Adrenal gland (tissue), 12 donors: ENCODE data around the gene BEND5. TPM values are rescaled to one million over a fixed set of nuclear protein-coding genes. Genes with fewer than 3 reads are reported as not detected.

Source experiments
- DNase-seq, 7 donors: peaks; one replicate each; pipeline ENCODE4 v3.0.0-alpha.2; 2019 to 2020
- H3K27ac ChIP-seq, 5 donors: fragments of 200-600 bp; sonication (generic) in 4 of 5; 1 replicate in 3 of 5; 2 replicates in 2 of 5; pipeline versions ENCODE4 v1.5.1 to v1.8.0; 2016 to 2020; ENCODE audit warnings: mild to moderate bottlenecking in 1 of 5
- H3K27me3 ChIP-seq: fragments of 200-600 bp; 2 replicates; pipeline ENCODE4 v1.8.0; 2021
- H3K36me3 ChIP-seq, 2 donors: fragments of 200-600 bp; replicated peaks in 1 of 2; 1 replicate in 1 of 2; 2 replicates in 1 of 2; pipeline versions ENCODE4 v1.5.1 to v1.8.0; 2018 to 2022
- H3K4me1 ChIP-seq, 2 donors: fragments of 200-600 bp; replicated peaks in 1 of 2; 1 replicate in 1 of 2; 2 replicates in 1 of 2; pipeline versions ENCODE4 v1.5.1 to v1.8.0; 2018 to 2021
- H3K4me3 ChIP-seq, 4 donors: fragments of 200-600 bp; sonication (generic) in 3 of 4; one replicate each; pipeline ENCODE4 v1.5.1; 2016 to 2018
- H3K9me3 ChIP-seq, 3 donors: fragments of 200-600 bp; sonication (generic) in 1 of 3; replicated peaks in 1 of 3; 1 replicate in 2 of 3; 2 replicates in 1 of 3; pipeline versions ENCODE4 v1.5.1 to v1.8.0; 2016 to 2021
- POLR2A ChIP-seq, 2 donors: fragments of 450-650 bp; IDR thresholded peaks; one replicate each; pipeline ENCODE4 v1.6.1; 2017; ENCODE audit warnings: antibody characterized with exemption in 2 of 2, mild to moderate bottlenecking in 2 of 2, moderate library complexity in 1 of 2
- WGBS, 4 donors: extraction: QIAGEN DNeasy Blood & Tissue Kit in 2 of 4; methylation state at CpG; one replicate each; pipeline versions ENCODE4 v1.1.5 to v1.1.7; 2013 to 2017; 5-methylcytosine and 5-hydroxymethylcytosine counted together
- intact Hi-C, 2 donors: fragments of 100-400 bp; cut with DNase I; formaldehyde crosslinking; loops; one replicate each; pipeline versions ENCODE4 v1.14.1 to v1.15.0; 2022 to 2023
- polyA plus RNA-seq, 3 donors: library from polyadenylated mRNA; stranded (reverse); fragments of 200-250 nt in 2 of 3; fragments of 350-450 nt in 1 of 3; fragmentation: Illumina TruSeq in 1 of 3; extraction: RNeasy Lipid Tissue Mini Kit (QIAGEN cat#74804) in 1 of 3; gene quantifications; one replicate each; pipeline ENCODE4 v1.2.3, GENCODE V29; 2013 to 2014
- total RNA-seq, 9 donors: library from RNA; depleted of rRNA in 4 of 9; stranded (reverse); fragments of >200 nt in 4 of 9; fragments of 120-200 nt in 1 of 9; fragmentation: NEBNext Ultra II Directional in 1 of 9; extraction: Animal tissue kit (Norgen Biotek cat#: 25700) in 1 of 9; gene quantifications; one replicate each; pipeline versions ENCODE4 v1.1.0 to v1.2.4, GENCODE V29; 2013 to 2023
- TF ChIP-seq, protein P1 (sequence below), 6 experiments: fragments of 450-650 bp in 4 of 6; fragments of 200-600 bp in 2 of 6; sonication (generic) in 1 of 6; IDR thresholded peaks; 1 replicate in 5 of 6; 2 replicates in 1 of 6; pipeline versions ENCODE4 v1.5.1 to v1.8.0; 2016 to 2021; ENCODE audit warnings: antibody characterized with exemption in 6 of 6, mild to moderate bottlenecking in 2 of 6, moderate library complexity in 1 of 6
- donor health status: healthy with polysubstance abuse.
- donor health status: Bipolar disorder and iron deficiency.
- donor health status: DM: yes; HTN: yes; CAD: no.
- donor health status: DM: no; HTN: no; CAD: no.
- donor health status: DM: no; HTN: no; CAD: no.
- donor health status: DM: yes; HTN: yes; CAD: no.

Gene BEND5
- total and polyA plus RNA-seq, 12 donors, result 2.2 to 20.4 (median 8.4) TPM

DNA sequence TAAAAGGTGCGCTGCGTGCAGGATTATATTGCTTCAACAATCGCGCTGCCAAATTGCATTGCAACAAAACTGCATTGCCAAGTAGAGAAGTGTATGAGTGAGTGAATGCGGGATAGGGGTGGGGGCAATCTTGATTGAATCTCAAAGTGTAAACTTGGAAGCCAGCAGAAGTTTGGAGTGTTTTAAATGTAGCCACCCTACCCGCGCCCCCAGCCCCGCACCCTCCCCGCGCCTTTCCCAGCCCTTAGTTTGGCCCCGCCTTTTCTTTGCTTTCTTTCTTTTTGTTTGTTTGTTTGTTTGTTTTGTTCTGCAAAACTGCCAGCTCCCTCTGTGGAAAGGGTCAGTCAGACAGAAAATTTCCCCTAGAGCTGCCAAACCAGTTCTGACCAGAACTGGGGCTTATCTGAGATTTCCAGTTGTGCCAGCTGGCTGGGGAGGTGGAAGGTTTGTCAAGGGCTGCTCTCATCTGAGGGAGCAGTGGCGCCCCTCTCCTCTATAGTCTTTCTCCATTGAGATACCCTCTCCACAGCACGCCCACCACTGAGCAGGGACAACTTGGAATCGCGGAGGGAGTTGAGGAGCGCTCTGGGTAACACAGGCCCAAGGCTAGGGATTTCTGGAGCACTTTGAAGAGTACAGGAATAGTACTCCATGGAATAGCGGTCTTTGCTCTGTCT is 666 bp upstream of the BEND5 start:
- WGBS, 4 donors, result 2 to 10% (median 9%) methylated on average over 12 to 17 of the region's 17 CpGs
- H3K4me3 ChIP-seq, result peak overlapping the region in 2 of 4 donors; percentile 78
- H3K36me3 ChIP-seq, result no peaks in the 10 kb centered on the region
- peak in 5 of 7 donors; percentile 12 to 44 (median 25) for DNase-seq
- no peaks in the 10 kb centered on the region for H3K9me3 ChIP-seq
- intact Hi-C loops, result no loop called here
- H3K27ac ChIP-seq, result peak overlapping the region in 2 of 5 donors; percentile 2 to 74
- H3K4me1 ChIP-seq, result peaks cover 8 to 18% of the 10 kb centered on the region in 2 donors
- H3K27me3 ChIP-seq, result no peaks in the 10 kb centered on the region
- no peak for TF ChIP-seq POLR2A (IDR thresholded peaks at IDR 0.05)
- TF ChIP-seq, protein P1, sequence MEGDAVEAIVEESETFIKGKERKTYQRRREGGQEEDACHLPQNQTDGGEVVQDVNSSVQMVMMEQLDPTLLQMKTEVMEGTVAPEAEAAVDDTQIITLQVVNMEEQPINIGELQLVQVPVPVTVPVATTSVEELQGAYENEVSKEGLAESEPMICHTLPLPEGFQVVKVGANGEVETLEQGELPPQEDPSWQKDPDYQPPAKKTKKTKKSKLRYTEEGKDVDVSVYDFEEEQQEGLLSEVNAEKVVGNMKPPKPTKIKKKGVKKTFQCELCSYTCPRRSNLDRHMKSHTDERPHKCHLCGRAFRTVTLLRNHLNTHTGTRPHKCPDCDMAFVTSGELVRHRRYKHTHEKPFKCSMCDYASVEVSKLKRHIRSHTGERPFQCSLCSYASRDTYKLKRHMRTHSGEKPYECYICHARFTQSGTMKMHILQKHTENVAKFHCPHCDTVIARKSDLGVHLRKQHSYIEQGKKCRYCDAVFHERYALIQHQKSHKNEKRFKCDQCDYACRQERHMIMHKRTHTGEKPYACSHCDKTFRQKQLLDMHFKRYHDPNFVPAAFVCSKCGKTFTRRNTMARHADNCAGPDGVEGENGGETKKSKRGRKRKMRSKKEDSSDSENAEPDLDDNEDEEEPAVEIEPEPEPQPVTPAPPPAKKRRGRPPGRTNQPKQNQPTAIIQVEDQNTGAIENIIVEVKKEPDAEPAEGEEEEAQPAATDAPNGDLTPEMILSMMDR (IDR thresholded peaks at IDR 0.05), result no peak

DNA sequence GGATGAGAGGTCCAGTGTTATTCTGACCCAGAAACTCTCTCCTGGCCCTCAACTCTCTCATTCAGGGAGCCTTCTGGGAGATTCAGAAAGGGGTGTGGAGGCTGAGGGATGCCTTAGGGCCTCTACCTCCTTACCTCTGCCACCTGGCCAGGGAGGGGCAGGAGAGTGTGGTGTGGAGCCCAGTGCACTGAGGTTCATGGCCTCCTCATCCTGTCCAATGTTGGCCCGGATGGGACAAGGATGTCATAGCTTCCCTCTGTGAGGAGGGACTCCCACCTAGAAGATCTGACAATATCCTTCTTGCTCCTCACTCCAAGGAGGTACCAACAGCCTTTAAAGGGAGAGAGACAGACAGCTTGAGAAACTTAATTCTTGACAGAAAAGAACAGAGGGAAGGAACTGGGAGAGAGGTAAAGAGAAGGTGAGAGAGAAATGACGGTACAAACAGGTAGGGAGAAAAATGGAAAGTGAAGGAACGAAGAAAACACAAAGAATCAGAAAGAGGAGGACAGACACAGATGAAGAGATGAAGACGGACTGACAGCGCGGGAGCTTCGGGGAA is 779 bp downstream of the BEND5 start:
- H3K4me3 ChIP-seq, result peak overlapping the region; percentile 5 to 78 (median 76)
- WGBS, 4 donors, result 1 to 5% (median 2%) methylated on average over 6 to 7 of the region's 7 CpGs
- H3K27me3 ChIP-seq, result no peaks in the 10 kb centered on the region
- H3K4me1 ChIP-seq, result peaks cover 8 to 18% of the 10 kb centered on the region in 2 donors
- no peaks in the 10 kb centered on the region for H3K36me3 ChIP-seq
- no peaks in the 10 kb centered on the region for H3K9me3 ChIP-seq
- TF ChIP-seq, protein P1 (IDR thresholded peaks at IDR 0.05), result no peak
- TF ChIP-seq POLR2A (IDR thresholded peaks at IDR 0.05), result no peak
- peak overlapping the region in 3 of 5 donors; percentile 65 to 74 (median 66) for H3K27ac ChIP-seq
- intact Hi-C loops, result no loop called here
- DNase-seq, result no peak

DNA sequence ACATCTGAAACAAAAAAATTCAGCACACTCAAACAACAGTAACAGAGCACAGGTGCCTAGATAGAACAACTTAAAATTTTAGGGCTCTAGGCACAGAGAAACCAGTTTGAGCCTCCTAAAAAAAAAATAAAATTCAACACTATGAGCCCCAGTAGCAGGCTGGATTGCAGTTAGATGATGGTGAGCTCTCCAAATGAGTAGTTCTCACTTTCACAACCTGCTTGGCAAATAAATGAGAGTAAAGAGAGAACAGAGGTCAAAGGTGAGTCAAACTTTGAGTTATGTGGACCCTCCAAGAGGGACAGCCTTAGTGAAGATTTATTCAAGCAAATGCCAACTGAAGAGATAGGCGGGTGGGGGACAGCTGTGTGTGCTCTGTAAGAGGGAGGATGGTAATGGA is 3.6 kb downstream of the BEND5 start:
- peaks cover 8 to 18% of the 10 kb centered on the region in 2 donors for H3K4me1 ChIP-seq
- H3K9me3 ChIP-seq, result no peaks in the 10 kb centered on the region
- no peaks in the 10 kb centered on the region for H3K27me3 ChIP-seq
- intact Hi-C loops, result no loop called here
- H3K27ac ChIP-seq, result no peak overlapping the region
- no peak for DNase-seq
- H3K36me3 ChIP-seq, result no peaks in the 10 kb centered on the region
- TF ChIP-seq, protein P1 (IDR thresholded peaks at IDR 0.05), result no peak
- 90 to 100% (median 97%) methylated on average over 1 of the region's 1 CpG for WGBS, 4 donors
- H3K4me3 ChIP-seq, result no peak overlapping the region

DNA sequence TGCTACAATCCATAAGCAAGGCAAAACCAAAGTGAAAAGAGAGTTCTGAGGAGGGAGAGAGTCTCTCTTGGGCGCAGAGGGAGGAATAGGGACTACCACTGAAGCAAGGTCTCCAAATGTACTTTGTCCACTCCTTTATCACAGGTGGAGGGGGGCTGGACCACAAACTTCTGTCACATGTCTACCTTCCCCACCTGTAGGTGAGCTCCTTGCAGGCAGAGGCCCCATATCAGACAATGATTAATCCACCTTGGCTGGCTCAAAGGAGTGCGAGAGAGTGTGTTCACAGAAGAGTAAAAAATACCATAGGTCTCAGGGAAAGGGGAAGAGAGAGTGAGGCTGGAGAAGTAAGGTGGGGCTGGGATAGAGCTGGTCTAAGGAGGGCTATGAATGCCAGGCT is 4.5 kb downstream of the BEND5 start:
- no peaks in the 10 kb centered on the region for H3K27me3 ChIP-seq
- no peak for DNase-seq
- H3K9me3 ChIP-seq, result no peaks in the 10 kb centered on the region
- peaks cover 8 to 21% of the 10 kb centered on the region in 2 donors for H3K4me1 ChIP-seq
- H3K36me3 ChIP-seq, result no peaks in the 10 kb centered on the region
- H3K27ac ChIP-seq, result no peak overlapping the region
- 89 to 93% (median 91%) methylated on average over 2 of the region's 2 CpGs for WGBS, 4 donors
- intact Hi-C loops, result no loop called here
- no peak overlapping the region for H3K4me3 ChIP-seq
- TF ChIP-seq, protein P1 (IDR thresholded peaks at IDR 0.05), result no peak
- TF ChIP-seq POLR2A (IDR thresholded peaks at IDR 0.05), result no peak
